ENCODE data around the gene TNIK. TPM values are rescaled to one million over a fixed set of nuclear protein-coding genes. Genes with fewer than 3 reads are reported as not detected.
"Not testable (repeated sequence)": the region's sequence is repeated elsewhere in the genome, so short reads cannot be mapped to it uniquely, and the experiment has no call there.

The TNIK gene
- total RNA-seq, 2 donors from 2014 or later: 5.6 to 47.1 TPM

DNA sequence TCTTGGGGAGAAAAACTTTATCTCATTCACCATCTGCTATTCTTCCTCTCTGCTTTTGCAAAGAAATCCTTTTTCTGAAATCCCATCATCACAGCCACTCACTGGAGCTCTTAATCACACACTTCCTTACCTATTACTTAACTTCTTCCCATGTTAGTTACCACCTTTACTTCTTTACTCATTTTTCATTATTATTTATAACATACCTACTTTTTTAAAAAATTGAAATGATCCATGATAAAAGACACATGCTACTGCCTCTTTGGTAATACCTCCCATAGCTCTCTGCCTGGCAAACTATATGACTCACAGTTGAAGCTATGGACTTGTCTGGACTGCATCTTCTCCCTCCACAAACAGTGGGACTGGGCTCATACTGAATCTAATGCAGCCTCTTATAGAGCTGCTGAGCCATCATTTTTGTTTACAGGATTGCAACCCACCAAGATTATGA, 150.3 kb downstream of the TNIK start:
- intact Hi-C loops (cut with DNase I): no loop called here
- Histone ChIP-seq H3K36me3 (no peaks in the 10 kb centered on the region), H3K4me1 (replicated peaks) (no peaks in the 10 kb centered on the region), H3K27ac (no peak overlapping the region), H3K9me3 (no peaks in the 10 kb centered on the region), H3K27me3 (replicated peaks; ENCODE audit: insufficient read depth) (no peaks in the 10 kb centered on the region), H3K4me3 (no peak overlapping the region)
- TF ChIP-seq POLR2AphosphoS5 (IDR thresholded peaks at IDR 0.05) (no peak), POLR2A (IDR thresholded peaks at IDR 0.05) (no peak)
- DNase-seq (ENCODE audit: low spot score): no peak

DNA sequence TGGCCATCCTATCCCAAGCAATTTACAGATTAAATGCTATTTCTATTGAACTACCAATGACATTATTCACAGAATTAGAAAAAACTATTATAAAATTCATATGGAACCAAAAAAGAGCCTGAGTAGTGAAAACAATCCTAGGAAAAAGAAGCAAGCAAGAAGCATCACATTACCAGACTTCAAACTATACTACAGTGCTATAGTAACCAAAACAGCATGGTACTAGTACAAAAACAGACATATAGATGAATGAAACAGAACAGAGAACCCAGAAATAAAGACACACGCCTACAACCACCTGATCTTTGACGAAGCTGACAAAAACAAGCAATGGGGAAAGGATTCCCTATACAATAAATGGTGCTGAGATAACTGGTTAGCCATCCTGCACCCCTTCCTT, 152.2 kb downstream of the TNIK start:
- H3K9me3 ChIP-seq: no peaks in the 10 kb centered on the region
- DNase-seq (ENCODE audit: low spot score): no peak
- no peaks in the 10 kb centered on the region for H3K27me3 ChIP-seq (replicated peaks; ENCODE audit: insufficient read depth)
- no peak overlapping the region for H3K27ac ChIP-seq
- WGBS: 97% methylated on average over 2 of the region's 2 CpGs
- no peak overlapping the region for H3K4me3 ChIP-seq
- H3K36me3 ChIP-seq: no peaks in the 10 kb centered on the region
- intact Hi-C loops (cut with DNase I): no loop called here
- TF ChIP-seq POLR2A (IDR thresholded peaks at IDR 0.05) (no peak), POLR2AphosphoS5 (IDR thresholded peaks at IDR 0.05) (no peak)
- TF ChIP-seq, protein P1, sequence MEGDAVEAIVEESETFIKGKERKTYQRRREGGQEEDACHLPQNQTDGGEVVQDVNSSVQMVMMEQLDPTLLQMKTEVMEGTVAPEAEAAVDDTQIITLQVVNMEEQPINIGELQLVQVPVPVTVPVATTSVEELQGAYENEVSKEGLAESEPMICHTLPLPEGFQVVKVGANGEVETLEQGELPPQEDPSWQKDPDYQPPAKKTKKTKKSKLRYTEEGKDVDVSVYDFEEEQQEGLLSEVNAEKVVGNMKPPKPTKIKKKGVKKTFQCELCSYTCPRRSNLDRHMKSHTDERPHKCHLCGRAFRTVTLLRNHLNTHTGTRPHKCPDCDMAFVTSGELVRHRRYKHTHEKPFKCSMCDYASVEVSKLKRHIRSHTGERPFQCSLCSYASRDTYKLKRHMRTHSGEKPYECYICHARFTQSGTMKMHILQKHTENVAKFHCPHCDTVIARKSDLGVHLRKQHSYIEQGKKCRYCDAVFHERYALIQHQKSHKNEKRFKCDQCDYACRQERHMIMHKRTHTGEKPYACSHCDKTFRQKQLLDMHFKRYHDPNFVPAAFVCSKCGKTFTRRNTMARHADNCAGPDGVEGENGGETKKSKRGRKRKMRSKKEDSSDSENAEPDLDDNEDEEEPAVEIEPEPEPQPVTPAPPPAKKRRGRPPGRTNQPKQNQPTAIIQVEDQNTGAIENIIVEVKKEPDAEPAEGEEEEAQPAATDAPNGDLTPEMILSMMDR (IDR thresholded peaks at IDR 0.05): no peak
- no peaks in the 10 kb centered on the region for H3K4me1 ChIP-seq (replicated peaks)

DNA sequence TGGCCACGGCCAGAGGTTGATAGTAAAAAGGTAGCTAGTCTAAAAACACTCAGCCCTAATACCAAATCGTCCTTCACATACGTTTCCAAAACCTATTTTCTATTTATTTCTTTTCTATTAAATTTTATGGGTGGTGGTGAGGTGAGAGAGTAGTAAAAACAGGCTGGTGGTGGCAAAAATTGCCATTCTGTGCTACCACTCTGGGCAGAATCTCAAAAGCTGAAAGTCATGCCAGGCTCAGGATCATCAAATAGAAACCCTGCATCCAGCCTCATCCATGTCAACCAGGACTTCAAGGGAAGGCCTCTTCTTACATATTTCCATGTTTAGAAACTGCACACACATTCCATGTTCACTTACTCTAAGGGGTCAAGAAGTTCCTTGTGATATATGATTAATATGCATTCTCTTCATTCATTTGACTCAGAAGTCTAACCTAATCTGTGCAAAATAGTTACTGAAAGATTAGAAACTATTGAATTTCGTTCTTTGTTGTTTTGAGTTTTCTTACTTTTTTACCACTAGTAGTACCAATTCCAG, 153.1 kb downstream of the TNIK start:
- Histone ChIP-seq H3K27me3 (replicated peaks; ENCODE audit: insufficient read depth) (no peaks in the 10 kb centered on the region), H3K4me1 (replicated peaks) (no peaks in the 10 kb centered on the region), H3K36me3 (no peaks in the 10 kb centered on the region), H3K27ac (peak overlapping the region in 1 of 2 donors; percentile 15), H3K9me3 (no peaks in the 10 kb centered on the region), H3K4me3 (no peak overlapping the region)
- no peak for DNase-seq (ENCODE audit: low spot score)
- intact Hi-C loops (cut with DNase I): no loop called here
- 35% methylated on average over 4 of the region's 4 CpGs for whole genome bisulfite sequencing
- no peak for TF ChIP-seq POLR2A (IDR thresholded peaks at IDR 0.05)
- TF ChIP-seq POLR2AphosphoS5 (IDR thresholded peaks at IDR 0.05): no peak
- TF ChIP-seq, protein P1 (IDR thresholded peaks at IDR 0.05): no peak

DNA sequence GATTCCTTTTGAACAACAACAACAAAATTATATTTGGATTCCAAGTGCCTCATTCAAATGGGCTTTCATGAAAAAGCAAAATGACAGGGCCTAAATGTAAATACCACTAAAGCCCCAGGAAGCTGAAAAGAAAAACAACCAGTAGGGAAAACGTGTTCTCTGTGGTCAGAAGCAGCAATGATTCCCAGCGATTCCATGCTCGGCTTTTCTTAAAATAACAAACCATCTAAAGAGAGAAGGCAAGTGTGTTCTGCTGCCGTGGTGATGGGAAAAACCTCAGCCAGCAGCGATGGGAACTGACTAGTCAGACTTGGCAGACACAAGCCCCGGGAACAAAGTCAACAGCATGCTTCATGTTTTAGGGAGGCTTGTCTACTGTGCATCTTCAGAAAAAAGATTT, 153.6 kb downstream of the TNIK start:
- WGBS: 5% methylated on average over 6 of the region's 6 CpGs
- Histone ChIP-seq H3K27me3 (replicated peaks; ENCODE audit: insufficient read depth) (no peaks in the 10 kb centered on the region), H3K27ac (peak overlapping the region in 1 of 2 donors; percentile 15), H3K9me3 (no peaks in the 10 kb centered on the region), H3K4me1 (replicated peaks) (no peaks in the 10 kb centered on the region), H3K36me3 (no peaks in the 10 kb centered on the region), H3K4me3 (no peak overlapping the region)
- peak; percentile 8 for DNase-seq (ENCODE audit: low spot score)
- TF ChIP-seq, protein P1 (IDR thresholded peaks at IDR 0.05): no peak
- TF ChIP-seq POLR2AphosphoS5 (IDR thresholded peaks at IDR 0.05): peak; percentile 22
- intact Hi-C loops (cut with DNase I): no loop called here

DNA sequence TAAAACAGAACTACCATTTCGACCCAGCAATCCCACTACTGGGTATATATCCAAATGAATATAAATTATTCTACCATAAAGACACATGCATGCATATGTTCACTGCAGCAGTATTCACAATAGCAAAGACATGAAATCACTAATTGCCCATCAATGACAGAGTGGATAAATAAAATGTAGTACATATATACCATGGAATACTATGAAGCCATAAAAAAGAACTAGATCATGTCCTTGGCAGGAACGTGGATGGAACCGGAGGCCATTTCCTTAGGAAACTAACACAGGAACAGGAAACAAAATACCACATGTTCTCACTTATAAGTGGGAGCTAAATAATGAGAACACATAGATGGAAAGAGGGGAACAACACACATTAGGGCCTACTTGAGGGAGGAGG, 154.4 kb downstream of the TNIK start:
- H3K36me3 ChIP-seq; H3K4me3 ChIP-seq; intact Hi-C loops (cut with DNase I); H3K27ac ChIP-seq; H3K27me3 ChIP-seq (replicated peaks; ENCODE audit: insufficient read depth); H3K4me1 ChIP-seq (replicated peaks); DNase-seq (ENCODE audit: low spot score); H3K9me3 ChIP-seq: not testable (repeated sequence)
- WGBS: 89% methylated on average over 3 of the region's 3 CpGs

DNA sequence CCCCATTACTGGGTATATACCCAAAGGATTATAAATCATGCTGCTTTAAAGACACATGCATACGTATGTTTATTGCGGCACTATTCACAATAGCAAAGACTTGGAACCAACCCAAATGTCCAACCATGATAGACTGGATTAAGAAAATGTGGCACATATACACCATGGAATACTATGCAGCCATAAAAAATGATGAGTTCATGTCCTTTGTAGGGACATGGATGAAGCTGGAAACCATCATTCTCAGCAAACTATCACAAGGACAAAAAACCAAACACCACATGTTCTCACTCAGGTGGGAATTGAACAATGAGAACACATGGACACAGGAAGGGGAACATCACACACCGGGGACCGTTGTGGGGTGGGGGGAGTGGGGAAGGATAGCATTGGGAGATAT, 155.7 kb downstream of the TNIK start:
- H3K4me1 ChIP-seq (replicated peaks); H3K27ac ChIP-seq; H3K9me3 ChIP-seq; H3K36me3 ChIP-seq; intact Hi-C loops (cut with DNase I); H3K27me3 ChIP-seq (replicated peaks; ENCODE audit: insufficient read depth); DNase-seq (ENCODE audit: low spot score); H3K4me3 ChIP-seq: not testable (repeated sequence)
- WGBS: 96% methylated on average over 4 of the region's 4 CpGs

DNA sequence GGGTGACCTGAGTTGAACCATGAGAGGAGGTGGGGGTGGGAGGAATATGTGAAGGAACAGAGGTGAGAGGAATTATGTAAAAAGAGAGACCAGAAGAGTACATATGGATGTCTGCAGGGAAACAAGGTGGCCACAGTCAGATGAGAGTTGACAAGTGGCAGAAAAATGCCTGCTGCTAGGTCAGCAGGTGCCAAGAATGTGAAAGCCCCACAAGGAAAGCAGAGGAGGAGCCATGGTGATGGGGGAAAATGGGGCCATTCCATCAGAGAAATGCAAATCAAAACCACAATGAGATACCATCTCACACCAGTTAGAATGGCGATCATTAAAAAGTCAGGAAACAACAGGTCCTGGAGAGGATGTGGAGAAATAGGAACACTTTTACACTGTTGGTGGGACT, 156.2 kb downstream of the TNIK start:
- H3K27me3 ChIP-seq (replicated peaks; ENCODE audit: insufficient read depth); DNase-seq (ENCODE audit: low spot score); H3K4me1 ChIP-seq (replicated peaks); H3K9me3 ChIP-seq; H3K36me3 ChIP-seq; H3K4me3 ChIP-seq; intact Hi-C loops (cut with DNase I); H3K27ac ChIP-seq: not testable (repeated sequence)
- WGBS: 85% methylated on average over 1 of the region's 1 CpG

Measured in prostate gland (tissue), 2 donors.